Fibroblast of lung (primary cell): ENCODE data around the gene PNPO. TPM values are rescaled to one million over a fixed set of nuclear protein-coding genes. Genes with fewer than 3 reads are reported as not detected.

Experiments used
- DNase-seq, 2 donors: peaks; one replicate each; pipeline versions ENCODE4 v3.0.0 to v3.0.0-alpha.2; 2010; ENCODE audit warnings: low read depth in 2 of 2
- H2AFZ ChIP-seq: 2 replicates; pipeline ENCODE4 v1.5.1; 2012; ENCODE audit warnings: low read length, control low read depth, inconsistent platforms
- H3K27ac ChIP-seq: 2 replicates; pipeline ENCODE4 v1.5.1; 2011; ENCODE audit warnings: low read length, control low read depth; ENCODE audit not compliant: insufficient read depth
- H3K27me3 ChIP-seq: 2 replicates; pipeline ENCODE4 v1.5.1; 2011; ENCODE audit warnings: mild to moderate bottlenecking, low read length; ENCODE audit not compliant: control insufficient read depth, insufficient read depth
- H3K36me3 ChIP-seq: 2 replicates; pipeline ENCODE4 v1.5.1; 2011; ENCODE audit warnings: low read length; ENCODE audit not compliant: control insufficient read depth, insufficient read depth
- H3K4me1 ChIP-seq: 2 replicates; pipeline ENCODE4 v1.5.1; 2011; ENCODE audit warnings: low read length; ENCODE audit not compliant: control insufficient read depth, insufficient read depth; ENCODE audit errors: extremely low read depth
- H3K4me2 ChIP-seq: 2 replicates; pipeline ENCODE4 v1.5.1; 2011; ENCODE audit warnings: low read length, control low read depth; ENCODE audit not compliant: insufficient read depth; ENCODE audit errors: extremely low read depth
- H3K4me3 ChIP-seq, 4 experiments: fragments of 200-600 bp in 1 of 4; sonication (generic) in 1 of 4; replicated peaks in 1 of 4; 2 replicates each; pipeline ENCODE4 v1.5.1; 2011 to 2016; ENCODE audit warnings: low read length in 4 of 4, low read depth in 3 of 4, mild to moderate bottlenecking in 3 of 4, control low read depth in 2 of 4, inconsistent platforms in 1 of 4, mixed read lengths in 1 of 4; ENCODE audit not compliant: insufficient read depth in 1 of 4; ENCODE audit errors: control extremely low read depth in 1 of 4
- H3K79me2 ChIP-seq: 2 replicates; pipeline ENCODE4 v1.5.1; 2012; ENCODE audit warnings: mild to moderate bottlenecking, low read length, inconsistent platforms; ENCODE audit not compliant: control insufficient read depth, insufficient read depth
- H3K9ac ChIP-seq: 2 replicates; pipeline ENCODE4 v1.5.1; 2011; ENCODE audit warnings: mild to moderate bottlenecking, low read length, control low read depth; ENCODE audit not compliant: insufficient read depth
- H3K9me3 ChIP-seq: 2 replicates; pipeline ENCODE4 v1.5.1; 2012; ENCODE audit warnings: low read depth, low read length; ENCODE audit not compliant: control insufficient read depth, insufficient read depth
- H4K20me1 ChIP-seq: 2 replicates; pipeline ENCODE4 v1.5.1; 2011; ENCODE audit warnings: low read length; ENCODE audit not compliant: control insufficient read depth, insufficient read depth; ENCODE audit errors: extremely low read depth
- EZH2 ChIP-seq: IDR thresholded peaks from 2 replicates; pipeline ENCODE4 v1.5.1; 2012; ENCODE audit warnings: low read length, control low read depth, mild to moderate bottlenecking; ENCODE audit errors: missing control alignments
- polyA plus RNA-seq, 2 donors: library from polyadenylated mRNA; depleted of rRNA in 1 of 2; stranded (reverse) in 1 of 2; unstranded in 1 of 2; fragments of >200 nt; gene quantifications; 2 replicates each; pipeline ENCODE4 v1.2.1, GENCODE V29; 2011 to 2012; ENCODE audit warnings: missing spikeins in 1 of 2
- total RNA-seq: library from RNA; depleted of rRNA; stranded (reverse); fragments of >200 nt; gene quantifications from 2 replicates; pipeline ENCODE4 v1.2.1, GENCODE V29; 2014
- TF ChIP-seq, protein P1 (sequence below), 2 donors: IDR thresholded peaks in 1 of 2; conservative IDR thresholded peaks in 1 of 2; 1 replicate in 1 of 2; 2 replicates in 1 of 2; pipeline ENCODE4 v1.5.1; 2011 to 2012; ENCODE audit warnings: low read length in 2 of 2, control low read depth in 1 of 2, inconsistent platforms in 1 of 2, low read depth in 1 of 2, mild to moderate bottlenecking in 1 of 2

The PNPO gene
- total and polyA plus RNA-seq, 2 donors (not counting 1 experiment from before 2014, with no cell fraction given), result 25.7 to 26.6 TPM

DNA sequence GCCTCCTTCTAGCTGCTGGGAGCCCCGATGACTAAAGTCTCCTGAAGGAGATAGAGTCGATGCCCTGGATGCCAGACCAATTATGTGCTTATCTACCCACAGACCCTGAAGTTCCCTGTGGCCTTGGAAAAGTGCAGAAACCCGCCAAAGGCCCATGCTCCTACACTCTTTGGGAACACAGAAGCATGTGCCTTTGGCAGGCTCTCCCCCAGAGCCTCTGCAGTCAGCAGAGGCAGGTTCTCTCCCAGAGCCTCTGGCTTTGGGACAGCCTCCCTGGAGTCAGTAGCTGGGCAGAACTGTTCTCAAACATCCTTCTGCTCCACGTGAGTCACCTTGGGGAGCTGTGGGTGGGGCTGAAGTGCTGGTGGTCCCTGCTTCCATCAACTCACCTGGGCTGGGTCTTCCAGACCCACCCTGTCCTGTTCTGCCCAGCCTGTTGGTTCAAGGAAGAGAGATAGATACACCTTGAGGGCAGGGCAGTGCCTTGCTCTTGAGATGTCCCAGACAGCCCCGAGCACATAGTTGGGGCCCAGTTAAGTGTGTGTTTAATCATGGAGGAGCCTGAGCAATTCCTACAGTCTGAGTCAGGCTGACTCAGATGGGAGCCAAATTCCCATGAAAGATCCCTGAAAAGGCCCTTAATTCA is 26.4 kb downstream of the PNPO start:
- H3K36me3 ChIP-seq, result no peaks in the 10 kb centered on the region
- no peak for TF ChIP-seq EZH2
- TF ChIP-seq, protein P1, sequence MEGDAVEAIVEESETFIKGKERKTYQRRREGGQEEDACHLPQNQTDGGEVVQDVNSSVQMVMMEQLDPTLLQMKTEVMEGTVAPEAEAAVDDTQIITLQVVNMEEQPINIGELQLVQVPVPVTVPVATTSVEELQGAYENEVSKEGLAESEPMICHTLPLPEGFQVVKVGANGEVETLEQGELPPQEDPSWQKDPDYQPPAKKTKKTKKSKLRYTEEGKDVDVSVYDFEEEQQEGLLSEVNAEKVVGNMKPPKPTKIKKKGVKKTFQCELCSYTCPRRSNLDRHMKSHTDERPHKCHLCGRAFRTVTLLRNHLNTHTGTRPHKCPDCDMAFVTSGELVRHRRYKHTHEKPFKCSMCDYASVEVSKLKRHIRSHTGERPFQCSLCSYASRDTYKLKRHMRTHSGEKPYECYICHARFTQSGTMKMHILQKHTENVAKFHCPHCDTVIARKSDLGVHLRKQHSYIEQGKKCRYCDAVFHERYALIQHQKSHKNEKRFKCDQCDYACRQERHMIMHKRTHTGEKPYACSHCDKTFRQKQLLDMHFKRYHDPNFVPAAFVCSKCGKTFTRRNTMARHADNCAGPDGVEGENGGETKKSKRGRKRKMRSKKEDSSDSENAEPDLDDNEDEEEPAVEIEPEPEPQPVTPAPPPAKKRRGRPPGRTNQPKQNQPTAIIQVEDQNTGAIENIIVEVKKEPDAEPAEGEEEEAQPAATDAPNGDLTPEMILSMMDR (conservative IDR thresholded peaks at IDR 0.05 in 1 of 2, IDR thresholded peaks at IDR 0.05 in 1 of 2; ENCODE audit: low read depth in 1 of 2, low read length in 2 of 2), result no peak
- H3K9me3 ChIP-seq, result no peaks in the 10 kb centered on the region
- no peak overlapping the region for H3K9ac ChIP-seq
- H2AFZ ChIP-seq, result peak overlapping the region; percentile 80
- no peak overlapping the region for H3K4me3 ChIP-seq
- peak overlapping the region; percentile 78 for H3K27ac ChIP-seq
- no peaks in the 10 kb centered on the region for H4K20me1 ChIP-seq
- no peak overlapping the region for H3K4me2 ChIP-seq
- peaks cover 11% of the 10 kb centered on the region for H3K79me2 ChIP-seq
- peak; percentile 69 to 85 for DNase-seq
- H3K27me3 ChIP-seq, result no peaks in the 10 kb centered on the region
- H3K4me1 ChIP-seq, result peaks cover 12% of the 10 kb centered on the region

DNA sequence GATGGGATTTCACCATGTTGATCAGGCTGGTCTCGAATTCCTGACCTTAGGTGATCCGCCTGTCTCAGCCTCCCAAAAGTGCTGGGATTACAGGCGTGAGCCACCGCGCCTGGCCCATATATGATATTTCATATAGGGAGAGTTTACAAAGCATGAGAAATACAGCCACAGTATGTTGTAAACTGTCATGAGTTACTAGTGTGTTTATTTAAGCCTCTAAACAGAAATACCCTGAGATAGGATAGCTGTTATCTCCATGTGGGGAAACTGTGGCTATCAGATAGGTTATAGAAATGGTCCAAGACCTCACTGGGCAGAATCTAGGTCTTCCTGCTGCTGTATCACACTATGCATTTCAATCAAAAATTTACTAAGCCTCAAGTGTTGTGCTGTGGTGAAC is 27.5 kb downstream of the PNPO start:
- TF ChIP-seq, protein P1 (conservative IDR thresholded peaks at IDR 0.05 in 1 of 2, IDR thresholded peaks at IDR 0.05 in 1 of 2; ENCODE audit: low read depth in 1 of 2, low read length in 2 of 2), result no peak
- no peak for TF ChIP-seq EZH2
- DNase-seq, result no peak
- H3K27ac ChIP-seq, result no peak overlapping the region

DNA sequence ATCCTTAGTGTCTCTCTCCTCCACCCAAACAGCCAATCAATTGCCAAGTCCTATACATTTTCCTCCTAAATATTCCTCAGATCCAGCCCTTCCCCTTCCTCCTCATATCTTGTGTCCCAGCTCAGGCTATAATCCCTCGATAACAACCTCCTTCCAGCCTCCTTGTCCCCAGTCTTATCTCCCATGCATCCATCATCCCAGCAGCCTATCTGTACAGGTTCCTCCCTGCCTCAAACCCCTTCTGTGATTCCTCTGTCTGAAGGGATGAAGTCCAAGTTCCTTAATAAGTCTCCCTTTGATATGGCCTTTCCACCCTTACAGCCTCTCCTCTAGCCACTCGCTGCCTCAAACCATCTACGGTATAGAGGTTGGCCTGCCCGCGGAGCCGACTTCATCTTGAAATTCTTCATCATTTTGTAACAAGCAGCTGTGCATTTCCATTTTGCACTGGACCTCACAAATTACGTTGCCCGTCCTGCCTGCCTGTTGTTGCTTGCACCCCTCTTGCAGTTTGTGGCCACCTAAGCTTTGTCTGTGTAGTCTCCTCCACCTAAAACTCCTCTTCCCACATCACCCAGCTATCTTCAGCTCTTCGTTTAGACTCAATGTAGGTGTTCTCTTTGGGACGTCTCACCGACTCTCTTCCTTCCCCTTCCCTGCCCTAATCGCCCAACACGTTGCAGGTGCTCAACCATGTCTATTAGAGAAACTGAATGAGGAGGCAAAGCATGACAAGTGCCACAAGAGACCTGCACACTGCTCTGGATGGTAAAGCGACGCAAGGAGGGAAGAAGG is 28.8 kb downstream of the PNPO start:
- Histone ChIP-seq H4K20me1 (no peaks in the 10 kb centered on the region), H3K27me3 (no peaks in the 10 kb centered on the region), H3K4me2 (peak overlapping the region; percentile 95), H3K36me3 (peaks cover 9% of the 10 kb centered on the region), H3K4me3 (peak overlapping the region in 3 of 4 experiments; percentile 26 to 45 (median 28)), H3K79me2 (peaks cover 13% of the 10 kb centered on the region), H3K9ac (no peak overlapping the region), H3K4me1 (peaks cover 12% of the 10 kb centered on the region), H3K9me3 (no peaks in the 10 kb centered on the region), H3K27ac (no peak overlapping the region), H2AFZ (peak overlapping the region; percentile 98)
- no peak for TF ChIP-seq EZH2
- TF ChIP-seq, protein P1 (conservative IDR thresholded peaks at IDR 0.05 in 1 of 2, IDR thresholded peaks at IDR 0.05 in 1 of 2; ENCODE audit: low read depth in 1 of 2, low read length in 2 of 2), result no peak
- no peak for DNase-seq

More for the DNA sequence above, 27.5 kb downstream of the PNPO start:
- Histone ChIP-seq H3K9ac (no peak overlapping the region), H3K4me1 (peaks cover 12% of the 10 kb centered on the region), H3K36me3 (peaks cover 4% of the 10 kb centered on the region), H3K79me2 (peaks cover 13% of the 10 kb centered on the region), H4K20me1 (no peaks in the 10 kb centered on the region), H3K4me2 (no peak overlapping the region), H2AFZ (no peak overlapping the region), H3K4me3 (no peak overlapping the region), H3K9me3 (no peaks in the 10 kb centered on the region), H3K27me3 (no peaks in the 10 kb centered on the region)
